ENCODE measurements around the gene SEC11C.

The SEC11C gene

DNA sequence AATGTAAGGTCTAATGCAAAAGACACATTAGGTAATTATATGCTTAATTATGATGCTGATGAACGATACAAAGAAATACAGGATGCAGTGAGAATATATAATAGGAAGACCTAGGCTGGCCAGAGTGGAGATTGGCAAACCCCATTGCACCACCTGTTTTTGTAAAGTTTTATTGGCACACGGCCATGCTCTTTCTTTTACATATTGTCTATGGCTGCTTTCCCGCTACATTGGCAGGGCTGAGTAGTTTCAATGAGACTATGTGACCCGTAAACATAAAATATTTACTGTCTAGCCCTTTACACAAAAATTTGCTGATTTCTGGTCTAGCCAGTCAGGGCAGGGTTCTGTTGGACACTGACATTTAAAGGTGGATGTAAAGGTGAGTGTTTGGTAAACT, 5.4 kb downstream of the SEC11C start:
- DNase-seq = no peak

DNA sequence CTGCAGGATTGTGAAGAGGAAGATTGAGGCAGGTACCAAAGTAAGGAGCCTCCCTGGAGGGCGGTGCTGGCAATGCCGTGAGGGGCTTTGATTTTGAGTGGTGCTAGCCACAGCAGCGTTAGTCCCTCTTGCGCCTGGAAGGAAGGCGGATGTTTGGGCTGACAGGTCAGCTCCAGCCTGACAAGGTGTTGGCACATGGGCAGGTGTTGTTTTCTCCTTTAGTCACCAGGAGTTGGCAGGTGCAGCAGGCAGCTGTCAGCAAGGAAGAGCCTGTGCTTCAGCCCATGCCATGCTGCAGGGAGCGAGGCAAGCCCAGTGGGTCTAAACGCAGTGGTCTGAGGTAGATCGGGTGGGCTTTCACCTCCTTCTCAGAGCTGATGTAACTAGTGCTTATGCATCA, 8.5 kb downstream of the SEC11C start:
- DNase-seq = no peak

GRCh38 chr18:59149007-59149406, 9.3 kb downstream of the SEC11C start:
- no peak for DNase-seq

GRCh38 chr18:59149416-59149815, 9.7 kb downstream of the SEC11C start:
- DNase-seq = no peak

DNA sequence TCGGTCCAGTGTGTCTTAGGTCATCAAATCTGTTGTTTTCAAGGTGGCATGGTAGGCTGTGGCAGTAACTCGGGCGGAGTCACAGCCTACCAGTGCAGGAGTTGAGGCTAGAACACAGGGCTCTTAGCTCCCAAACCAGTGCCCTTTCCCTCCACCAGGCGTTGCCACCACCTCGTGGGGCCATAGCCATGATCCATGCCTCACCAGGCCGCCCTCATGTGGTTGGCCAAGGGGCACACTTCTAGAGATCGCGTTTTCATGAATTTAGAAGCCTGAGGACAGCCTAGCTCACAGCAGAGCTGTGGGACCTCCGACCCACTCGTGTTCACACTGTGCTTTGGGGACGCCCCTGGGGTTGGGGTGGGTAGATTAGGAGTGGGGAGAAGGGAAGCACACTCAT, 10.6 kb downstream of the SEC11C start:
- no peak for DNase-seq

DNA sequence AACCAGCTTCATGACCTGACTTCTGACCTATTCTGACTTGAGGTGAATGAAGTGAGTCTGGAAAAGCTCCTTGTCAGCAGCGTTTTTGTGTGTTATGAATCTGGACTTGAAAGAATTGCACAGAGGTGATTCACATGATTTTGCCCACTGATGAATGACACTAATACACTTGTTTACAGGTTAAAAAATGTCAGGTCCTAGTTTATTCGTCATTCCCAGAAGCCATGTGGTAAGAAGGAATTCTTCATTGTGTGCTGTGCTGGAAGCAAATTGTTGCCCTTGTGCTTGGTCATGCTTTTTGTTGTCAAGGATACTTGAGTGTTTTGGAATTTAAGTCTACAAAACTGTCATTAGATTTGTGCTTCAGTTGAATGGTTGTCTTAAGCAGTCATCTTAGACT, 15.5 kb downstream of the SEC11C start:
- DNase-seq = no peak

- DNase-seq = no peak
Observed at GRCh38 chr18:59156316-59156715, 16.6 kb downstream of the SEC11C start.

DNA sequence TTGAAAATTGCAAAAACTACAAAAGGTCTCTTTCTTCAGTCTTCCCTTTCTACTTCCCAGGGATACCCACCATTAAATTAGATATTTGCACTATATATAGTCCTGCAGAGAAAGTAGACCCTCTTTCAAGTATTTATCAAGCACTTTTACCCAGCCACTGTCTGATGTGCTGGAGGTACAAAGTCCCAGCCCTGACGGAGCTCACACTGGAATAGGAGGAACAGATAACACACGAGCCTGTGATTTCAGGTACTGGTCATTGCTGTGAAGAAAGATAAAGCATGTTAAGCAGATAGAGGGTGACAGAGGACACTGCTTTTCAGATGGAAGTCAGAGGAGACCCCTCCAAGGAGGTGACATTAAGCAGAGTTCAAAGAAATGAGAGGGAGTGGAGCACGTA, 19.6 kb downstream of the SEC11C start:
- no peak for DNase-seq

- DNase-seq = no peak
Observed at GRCh38 chr18:59159986-59160385, 20.3 kb downstream of the SEC11C start.

- DNase-seq = no peak
Observed at GRCh38 chr18:59172664-59173249, 33.1 kb downstream of the SEC11C start.

GRCh38 chr18:59177485-59177884, 37.8 kb downstream of the SEC11C start:
- DNase-seq = no peak

GRCh38 chr18:59180150-59180845, 40.6 kb downstream of the SEC11C start:
- DNase-seq = no peak

- DNase-seq = no peak
Observed at GRCh38 chr18:59182673-59183072, 43.0 kb downstream of the SEC11C start.

- DNase-seq = no peak
Observed at GRCh38 chr18:59189008-59189407, 49.3 kb downstream of the SEC11C start.

DNA sequence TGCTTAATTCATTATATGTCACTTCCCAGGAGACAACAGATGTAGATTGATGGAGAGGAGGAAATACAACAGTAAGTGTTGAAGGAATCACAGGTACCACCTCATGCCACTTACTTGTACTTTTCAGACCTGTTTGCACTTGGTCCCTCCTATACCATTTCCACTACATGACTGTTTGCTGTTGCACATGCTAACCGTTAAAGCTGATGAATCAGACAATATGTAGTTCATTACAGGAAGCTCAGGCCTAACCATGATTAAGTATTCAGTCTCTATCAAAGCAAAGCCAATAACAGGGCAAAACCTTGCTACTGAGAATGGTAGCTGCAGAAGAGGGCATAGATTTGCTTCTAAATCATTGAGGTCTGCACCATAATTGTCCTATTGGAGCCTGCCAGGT, 50.1 kb downstream of the SEC11C start:
- no peak for DNase-seq

DNA sequence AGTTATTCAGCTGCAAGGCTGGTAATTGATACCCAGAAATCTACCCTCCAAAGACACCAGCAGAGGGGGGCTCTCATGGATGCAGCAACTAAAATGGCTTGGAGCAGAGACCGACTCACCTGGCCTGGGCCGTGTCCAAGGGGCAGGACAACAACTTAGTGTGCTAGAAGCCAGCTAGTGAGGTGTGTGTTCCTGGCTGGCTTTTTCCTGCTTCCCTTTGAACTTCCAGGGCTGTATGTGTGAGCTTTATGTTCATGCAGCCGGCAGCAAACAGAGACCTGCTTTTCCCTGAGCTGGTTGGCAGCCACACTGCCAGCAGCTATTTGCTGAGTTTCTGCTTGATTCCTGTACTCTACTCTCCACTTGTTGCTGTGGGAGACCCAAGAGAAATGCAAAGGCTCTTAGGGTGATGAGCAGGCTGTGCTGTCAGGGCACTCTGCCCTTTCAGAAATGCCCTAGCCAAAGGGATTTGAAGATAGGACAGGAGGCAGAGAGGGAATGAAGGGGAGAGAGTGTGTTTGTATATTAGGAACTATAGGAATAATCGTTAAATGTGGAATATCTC, 56.6 kb downstream of the SEC11C start:
- no peak for DNase-seq

GRCh38 chr18:59197636-59198035, 58.0 kb downstream of the SEC11C start:
- DNase-seq = no peak

DNA sequence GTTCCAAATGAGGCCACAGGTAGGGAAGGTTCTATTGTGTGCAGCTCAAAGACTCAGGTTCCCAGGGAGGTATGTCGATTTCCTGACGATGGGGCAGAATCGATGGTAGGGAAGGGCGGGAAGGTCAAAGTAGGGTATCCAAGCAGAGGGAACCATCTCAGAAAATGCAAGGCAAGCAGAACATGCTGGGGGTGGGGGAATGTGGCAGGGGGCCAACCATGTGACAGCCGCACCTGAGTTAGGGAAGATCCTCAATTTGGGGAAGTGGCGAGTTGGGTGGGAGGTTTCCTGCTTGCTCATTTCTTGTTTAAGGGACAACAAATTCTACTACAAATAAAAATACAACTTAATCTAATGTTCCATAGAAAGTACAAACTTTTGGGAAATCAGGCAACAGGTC, 58.5 kb downstream of the SEC11C start:
- no peak for DNase-seq

GRCh38 chr18:59200787-59201186, 61.1 kb downstream of the SEC11C start:
- no peak for DNase-seq

- peak; percentile 14 for DNase-seq
Observed at GRCh38 chr18:59202258-59202820, 62.7 kb downstream of the SEC11C start.

DNA sequence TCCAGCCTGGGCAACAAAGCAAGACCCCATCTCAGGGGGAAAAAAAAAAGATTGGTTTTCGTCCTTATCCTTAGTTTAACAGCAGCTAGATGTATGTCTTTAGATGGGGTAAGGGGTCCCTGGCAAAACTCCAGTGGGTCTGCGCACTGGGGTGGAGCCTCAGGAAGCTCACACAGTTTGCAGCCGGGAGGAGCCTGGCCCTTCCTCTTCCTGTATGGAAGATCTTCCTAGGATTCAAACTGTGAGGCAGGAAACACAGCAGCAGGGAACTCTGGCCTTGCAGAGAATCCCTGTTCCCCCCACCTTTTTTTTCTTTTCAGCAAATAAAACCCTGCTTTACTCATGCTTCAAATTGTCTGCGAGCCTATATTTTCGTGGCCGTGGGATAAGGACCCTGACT, 67.8 kb downstream of the SEC11C start:
- DNase-seq = no peak

Data from activated CD4-positive, alpha-beta T cell treated with anti-CD3 and anti-CD28 coated beads for 48 hours (primary cell).